ENCODE measurements around the gene ASXL2.

Gene ASXL2

DNA sequence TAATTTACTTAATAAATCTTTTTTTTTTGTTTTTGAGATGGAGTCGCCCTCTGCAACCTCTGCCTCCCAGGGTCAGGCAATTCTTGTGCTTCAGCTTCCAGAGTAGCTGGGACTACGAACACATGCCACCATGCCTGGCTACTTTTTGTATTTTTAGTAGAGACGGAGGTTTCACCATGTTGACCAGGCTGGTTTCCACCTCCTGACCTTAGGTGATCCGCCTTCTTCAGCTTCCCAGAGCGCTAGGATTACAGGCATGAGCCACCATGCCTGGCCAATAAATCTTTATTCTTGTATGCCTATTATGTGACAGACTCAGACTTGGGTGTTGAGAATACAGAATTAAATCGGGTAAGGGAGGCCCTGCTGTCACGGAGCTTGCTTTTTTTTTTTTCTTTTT lies 16.7 kb upstream of the ASXL2 start:
- H3K27me3 ChIP-seq (ENCODE audit: low read depth, low read length), result no peaks in the 10 kb centered on the region
- TF ChIP-seq EZH2phosphoT487 (IDR thresholded peaks at IDR 0.05; ENCODE audit: low read depth), result no peak
- TF ChIP-seq, protein P1, sequence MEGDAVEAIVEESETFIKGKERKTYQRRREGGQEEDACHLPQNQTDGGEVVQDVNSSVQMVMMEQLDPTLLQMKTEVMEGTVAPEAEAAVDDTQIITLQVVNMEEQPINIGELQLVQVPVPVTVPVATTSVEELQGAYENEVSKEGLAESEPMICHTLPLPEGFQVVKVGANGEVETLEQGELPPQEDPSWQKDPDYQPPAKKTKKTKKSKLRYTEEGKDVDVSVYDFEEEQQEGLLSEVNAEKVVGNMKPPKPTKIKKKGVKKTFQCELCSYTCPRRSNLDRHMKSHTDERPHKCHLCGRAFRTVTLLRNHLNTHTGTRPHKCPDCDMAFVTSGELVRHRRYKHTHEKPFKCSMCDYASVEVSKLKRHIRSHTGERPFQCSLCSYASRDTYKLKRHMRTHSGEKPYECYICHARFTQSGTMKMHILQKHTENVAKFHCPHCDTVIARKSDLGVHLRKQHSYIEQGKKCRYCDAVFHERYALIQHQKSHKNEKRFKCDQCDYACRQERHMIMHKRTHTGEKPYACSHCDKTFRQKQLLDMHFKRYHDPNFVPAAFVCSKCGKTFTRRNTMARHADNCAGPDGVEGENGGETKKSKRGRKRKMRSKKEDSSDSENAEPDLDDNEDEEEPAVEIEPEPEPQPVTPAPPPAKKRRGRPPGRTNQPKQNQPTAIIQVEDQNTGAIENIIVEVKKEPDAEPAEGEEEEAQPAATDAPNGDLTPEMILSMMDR (IDR thresholded peaks at IDR 0.05; ENCODE audit: low read depth, low read length), result no peak
- no peaks in the 10 kb centered on the region for H3K79me2 ChIP-seq (ENCODE audit: low read length)
- no peaks in the 10 kb centered on the region for H4K20me1 ChIP-seq (ENCODE audit: insufficient read depth, low read length)
- H3K9ac ChIP-seq (ENCODE audit: low read length), result no peak overlapping the region
- H3K4me2 ChIP-seq (ENCODE audit: low read length), result no peak overlapping the region
- no peak overlapping the region for H3K27ac ChIP-seq (ENCODE audit: low read length)
- no peaks in the 10 kb centered on the region for H3K9me3 ChIP-seq (ENCODE audit: insufficient read depth, low read length)
- no peak overlapping the region for H3K4me3 ChIP-seq (ENCODE audit: low read length)
- no peaks in the 10 kb centered on the region for H3K36me3 ChIP-seq (replicated peaks; ENCODE audit: low read depth, low read length)
- no peak overlapping the region for H2AFZ ChIP-seq (ENCODE audit: low read depth, low read length)
- H3K4me1 ChIP-seq (ENCODE audit: low read length), result peaks cover 6% of the 10 kb centered on the region

DNA sequence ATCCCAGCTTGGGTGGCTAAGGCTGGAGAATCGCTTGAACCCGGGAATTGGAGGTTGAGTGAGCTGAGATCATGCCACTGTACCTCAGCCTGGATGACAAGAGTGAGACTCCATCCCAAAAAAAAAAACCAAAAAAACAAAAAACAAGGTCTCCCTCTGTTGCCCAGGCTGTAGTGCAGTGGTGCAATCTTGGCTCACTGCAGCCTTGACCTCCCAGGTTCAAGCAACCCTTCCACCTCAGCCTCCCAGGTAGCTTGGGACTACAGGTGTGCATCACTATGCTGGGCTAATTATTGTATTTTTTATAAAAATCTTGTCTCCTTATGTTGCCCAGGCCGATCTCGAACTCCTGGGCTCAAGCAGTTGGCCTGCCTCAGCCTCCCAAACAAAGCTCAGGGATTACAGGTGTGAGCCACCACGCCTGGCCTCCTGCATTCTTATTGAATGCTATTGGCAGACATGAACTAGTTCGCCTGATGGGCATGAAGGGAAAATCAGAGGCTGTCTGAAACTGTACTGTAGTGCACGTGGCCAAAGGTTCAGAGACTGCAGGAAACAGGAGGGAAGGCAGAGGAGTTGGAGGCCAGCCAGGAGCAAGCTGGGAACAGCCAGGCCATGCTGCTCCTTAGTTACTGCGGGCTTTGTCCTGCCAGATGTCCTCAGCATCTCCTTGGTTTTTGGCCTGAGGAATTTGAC lies 16.0 kb upstream of the ASXL2 start:
- Histone ChIP-seq H3K4me3 (ENCODE audit: low read length) (no peak overlapping the region), H3K79me2 (ENCODE audit: low read length) (no peaks in the 10 kb centered on the region), H3K36me3 (replicated peaks; ENCODE audit: low read depth, low read length) (no peaks in the 10 kb centered on the region), H3K27ac (ENCODE audit: low read length) (no peak overlapping the region), H2AFZ (ENCODE audit: low read depth, low read length) (no peak overlapping the region), H3K9ac (ENCODE audit: low read length) (no peak overlapping the region), H3K27me3 (ENCODE audit: low read depth, low read length) (no peaks in the 10 kb centered on the region), H3K4me1 (ENCODE audit: low read length) (peaks cover 6% of the 10 kb centered on the region), H3K4me2 (ENCODE audit: low read length) (no peak overlapping the region), H3K9me3 (ENCODE audit: insufficient read depth, low read length) (no peaks in the 10 kb centered on the region), H4K20me1 (ENCODE audit: insufficient read depth, low read length) (no peaks in the 10 kb centered on the region)
- no peak for TF ChIP-seq EZH2phosphoT487 (IDR thresholded peaks at IDR 0.05; ENCODE audit: low read depth)
- TF ChIP-seq, protein P1 (IDR thresholded peaks at IDR 0.05; ENCODE audit: low read depth, low read length), result no peak

DNA sequence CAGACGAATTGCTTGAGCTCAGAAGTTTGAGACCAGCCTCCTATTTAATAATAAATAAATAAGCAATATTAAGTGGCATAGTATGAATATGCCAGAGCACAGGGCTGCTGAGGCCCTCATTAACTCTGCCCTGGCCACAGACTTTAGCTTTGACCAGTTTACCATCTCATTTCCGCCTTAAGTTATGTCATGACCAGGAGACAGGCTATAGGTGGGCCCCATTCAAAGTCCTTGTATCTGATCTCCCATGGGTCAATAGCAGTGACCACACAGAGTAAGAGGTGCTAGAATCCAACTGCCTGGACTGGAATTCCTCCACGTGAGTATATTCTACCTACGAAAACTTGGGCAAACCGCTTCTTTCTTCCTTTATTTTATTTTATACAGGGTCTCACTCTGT lies 13.4 kb upstream of the ASXL2 start:
- H4K20me1 ChIP-seq (ENCODE audit: insufficient read depth, low read length), result no peaks in the 10 kb centered on the region
- H3K9me3 ChIP-seq (ENCODE audit: insufficient read depth, low read length), result no peaks in the 10 kb centered on the region
- no peaks in the 10 kb centered on the region for H3K4me1 ChIP-seq (ENCODE audit: low read length)
- H2AFZ ChIP-seq (ENCODE audit: low read depth, low read length), result no peak overlapping the region
- H3K9ac ChIP-seq (ENCODE audit: low read length), result no peak overlapping the region
- H3K4me3 ChIP-seq (ENCODE audit: low read length), result no peak overlapping the region
- TF ChIP-seq, protein P1 (IDR thresholded peaks at IDR 0.05; ENCODE audit: low read depth, low read length), result no peak
- TF ChIP-seq EZH2phosphoT487 (IDR thresholded peaks at IDR 0.05; ENCODE audit: low read depth), result no peak
- H3K36me3 ChIP-seq (replicated peaks; ENCODE audit: low read depth, low read length), result no peaks in the 10 kb centered on the region
- H3K4me2 ChIP-seq (ENCODE audit: low read length), result no peak overlapping the region
- H3K79me2 ChIP-seq (ENCODE audit: low read length), result no peaks in the 10 kb centered on the region
- H3K27ac ChIP-seq (ENCODE audit: low read length), result no peak overlapping the region
- no peaks in the 10 kb centered on the region for H3K27me3 ChIP-seq (ENCODE audit: low read depth, low read length)

GRCh38 chr2:25887624-25888242 lies 9.4 kb upstream of the ASXL2 start:
- Histone ChIP-seq H3K9ac (ENCODE audit: low read length) (no peak overlapping the region), H3K4me2 (ENCODE audit: low read length) (no peak overlapping the region), H2AFZ (ENCODE audit: low read depth, low read length) (no peak overlapping the region), H3K79me2 (ENCODE audit: low read length) (no peaks in the 10 kb centered on the region), H3K4me1 (ENCODE audit: low read length) (no peaks in the 10 kb centered on the region), H3K36me3 (replicated peaks; ENCODE audit: low read depth, low read length) (no peaks in the 10 kb centered on the region), H3K27ac (ENCODE audit: low read length) (no peak overlapping the region), H4K20me1 (ENCODE audit: insufficient read depth, low read length) (no peaks in the 10 kb centered on the region), H3K27me3 (ENCODE audit: low read depth, low read length) (no peaks in the 10 kb centered on the region), H3K4me3 (ENCODE audit: low read length) (no peak overlapping the region), H3K9me3 (ENCODE audit: insufficient read depth, low read length) (no peaks in the 10 kb centered on the region)
- TF ChIP-seq, protein P1 (IDR thresholded peaks at IDR 0.05; ENCODE audit: low read depth, low read length), result no peak
